HG02884 (cell line): ENCODE data around the gene COL5A2.

Experiments used
- ATAC-seq: cut with Tn5 transposase; IDR thresholded peaks from one replicate; pipeline ENCODE4 v1.9.1; 2021; ENCODE audit warnings: mild to moderate bottlenecking, moderate library complexity; ENCODE audit not compliant: unreplicated experiment

Gene COL5A2

DNA sequence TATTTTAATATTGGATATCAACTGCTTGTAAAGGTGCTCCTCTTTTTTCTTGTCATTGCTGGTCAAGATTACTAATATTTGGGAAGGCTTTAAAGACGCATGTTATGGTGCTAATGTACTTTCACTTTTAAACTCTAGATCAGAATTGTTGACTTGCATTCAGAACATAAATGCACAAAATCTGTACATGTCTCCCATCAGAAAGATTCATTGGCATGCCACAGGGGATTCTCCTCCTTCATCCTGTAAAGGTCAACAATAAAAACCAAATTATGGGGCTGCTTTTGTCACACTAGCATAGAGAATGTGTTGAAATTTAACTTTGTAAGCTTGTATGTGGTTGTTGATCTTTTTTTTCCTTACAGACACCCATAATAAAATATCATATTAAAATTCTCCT, 167.2 kb downstream of the COL5A2 start:
- ATAC-seq, result no peak

DNA sequence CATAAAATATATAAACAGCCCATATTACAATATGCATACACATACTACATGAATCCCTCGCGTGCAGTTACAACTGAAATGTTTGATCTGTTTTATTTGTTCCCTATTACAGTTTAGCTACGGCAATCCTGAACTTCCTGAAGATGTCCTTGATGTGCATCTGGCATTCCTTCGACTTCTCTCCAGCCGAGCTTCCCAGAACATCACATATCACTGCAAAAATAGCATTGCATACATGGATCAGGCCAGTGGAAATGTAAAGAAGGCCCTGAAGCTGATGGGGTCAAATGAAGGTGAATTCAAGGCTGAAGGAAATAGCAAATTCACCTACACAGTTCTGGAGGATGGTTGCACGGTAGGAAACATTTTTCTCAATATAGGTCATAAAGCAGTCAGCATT, 169.0 kb downstream of the COL5A2 start:
- no peak for ATAC-seq

GRCh38 chr2:189008555-189009262, 170.9 kb downstream of the COL5A2 start:
- no peak for ATAC-seq

DNA sequence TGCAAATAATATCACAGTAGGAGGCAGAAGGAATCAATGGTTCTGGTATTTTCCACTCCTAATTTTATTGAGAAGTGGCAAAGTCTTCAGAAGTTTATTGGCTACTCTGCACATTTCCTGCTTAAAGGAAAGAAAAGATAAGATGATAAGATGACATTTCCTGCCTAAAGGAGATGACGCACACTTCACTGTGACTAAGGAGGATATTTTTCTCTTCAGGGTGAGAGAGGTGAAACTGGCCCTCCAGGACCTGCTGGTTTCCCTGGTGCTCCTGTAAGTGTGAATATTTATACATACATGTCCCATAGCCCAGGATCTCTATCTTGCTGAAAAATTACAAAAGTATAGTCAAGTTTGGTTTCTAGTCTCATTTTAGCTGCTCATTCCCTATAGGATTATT, 177.5 kb downstream of the COL5A2 start:
- no peak for ATAC-seq

DNA sequence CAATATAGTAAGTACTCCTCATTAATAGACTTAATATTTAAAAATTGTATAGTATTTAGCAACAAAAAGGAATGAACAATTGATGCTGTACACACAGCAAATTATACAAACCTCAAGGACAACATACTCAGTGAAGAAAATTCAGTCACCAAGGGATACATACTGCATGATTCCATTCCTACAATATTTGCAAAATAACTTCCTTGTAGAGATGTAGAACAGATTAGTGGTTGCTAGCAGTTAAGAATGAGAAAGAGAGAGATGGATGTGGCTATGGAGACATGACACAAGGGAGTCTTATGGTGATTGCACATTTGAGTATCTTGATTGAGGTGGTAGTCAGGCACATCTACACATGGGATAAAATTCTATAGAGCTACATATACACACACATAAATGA, 179.3 kb downstream of the COL5A2 start:
- no peak for ATAC-seq

GRCh38 chr2:188997263-188997662, 182.3 kb downstream of the COL5A2 start:
- no peak for ATAC-seq

- no peak for ATAC-seq
These were observed 186.3 kb downstream of the COL5A2 start for GRCh38 chr2:188993247-188993646.

DNA sequence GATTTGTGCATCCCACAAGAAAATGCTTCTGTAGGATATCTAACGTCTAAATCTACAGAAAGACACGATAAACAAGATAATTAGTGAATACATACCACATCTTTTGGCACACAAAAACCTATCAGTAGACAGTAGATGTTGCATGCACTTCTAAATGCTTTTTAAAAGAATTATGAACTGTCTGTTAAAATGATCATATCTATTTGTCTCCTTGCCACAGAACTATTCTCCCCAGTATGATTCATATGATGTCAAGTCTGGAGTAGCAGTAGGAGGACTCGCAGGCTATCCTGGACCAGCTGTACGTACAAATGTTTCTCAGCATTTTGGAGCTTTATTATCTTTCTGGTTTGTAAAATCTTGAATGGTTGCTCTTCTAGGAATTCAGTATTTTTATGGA, 192.7 kb downstream of the COL5A2 start:
- ATAC-seq, result no peak

DNA sequence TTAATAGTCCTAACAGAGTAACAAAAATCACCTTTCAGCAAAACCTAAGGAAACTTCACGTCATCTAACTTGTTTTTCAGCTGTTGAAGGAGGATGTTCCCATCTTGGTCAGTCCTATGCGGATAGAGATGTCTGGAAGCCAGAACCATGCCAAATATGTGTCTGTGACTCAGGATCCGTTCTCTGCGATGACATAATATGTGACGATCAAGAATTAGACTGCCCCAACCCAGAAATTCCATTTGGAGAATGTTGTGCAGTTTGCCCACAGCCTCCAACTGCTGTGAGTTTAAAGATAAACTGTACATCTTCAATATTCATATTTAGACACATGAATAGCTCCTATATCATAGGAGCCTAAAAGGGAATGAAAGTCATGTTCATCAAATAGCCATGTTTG, 194.9 kb downstream of the COL5A2 start:
- ATAC-seq, result no peak

DNA sequence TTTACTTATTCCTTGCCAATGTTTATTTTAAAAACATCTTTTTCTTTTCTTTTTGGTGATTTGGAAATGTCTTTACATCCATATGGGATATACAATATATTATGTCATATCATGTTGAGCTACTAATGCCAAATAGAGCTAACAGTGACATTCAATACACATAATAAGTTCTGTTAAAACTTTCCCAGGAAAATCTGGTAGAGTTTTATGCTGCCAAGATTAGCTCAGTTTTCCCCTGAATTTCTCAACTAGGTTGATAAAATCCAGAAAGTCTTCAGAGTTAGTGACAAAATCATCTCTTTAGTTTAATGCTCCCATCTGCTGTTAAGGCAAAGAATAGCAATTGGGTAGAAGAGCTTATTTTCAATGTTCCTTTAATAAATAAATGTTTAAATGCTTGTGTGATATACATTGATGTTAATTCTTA, 195.5 kb downstream of the COL5A2 start:
- no peak for ATAC-seq

GRCh38 chr2:188983427-188984064, 196.0 kb downstream of the COL5A2 start:
- ATAC-seq, result no peak
